ENCODE results near the gene ILK. TPM values are rescaled to one million over a fixed set of nuclear protein-coding genes. Genes with fewer than 3 reads are reported as not detected.

Gene ILK
- total RNA-seq, 1 experiment from 2014 or later = 69.7 TPM

- Histone ChIP-seq H3K79me2 (ENCODE audit: low read depth) (no peaks in the 10 kb centered on the region), H3F3A (ENCODE audit: insufficient read depth, low read depth) (no peaks in the 10 kb centered on the region), H3K4me2 (no peak overlapping the region), H3K9me3 (ENCODE audit: insufficient read depth, low read depth) (no peaks in the 10 kb centered on the region), H3K9me2 (ENCODE audit: insufficient read depth) (no peaks in the 10 kb centered on the region), H3K36me3 (ENCODE audit: low read depth) (no peaks in the 10 kb centered on the region), H3K27ac (no peak overlapping the region), H3K4me3 (no peak overlapping the region), H3K27me3 (ENCODE audit: insufficient read depth, low read depth) (no peaks in the 10 kb centered on the region), H2AFZ (no peak overlapping the region), H4K20me1 (ENCODE audit: insufficient read depth) (no peaks in the 10 kb centered on the region), H3K4me1 (replicated peaks; ENCODE audit: insufficient read depth) (no peaks in the 10 kb centered on the region)
- BruUV-seq (replicated peaks) = no TSS peak
- intact Hi-C loops (cut with micrococcal nuclease; ENCODE audit: unreplicated experiment) = no loop called here
- no peak for TF ChIP-seq CTCF (conservative IDR thresholded peaks at IDR 0.05)
- no peak for TF ChIP-seq EZH2 (IDR thresholded peaks at IDR 0.05; ENCODE audit: low read depth)
- POLR2A ChIA-PET (ENCODE audit: unreplicated experiment) = no interaction called here
- CTCF ChIA-PET = no interaction called here
- no peak for DNase-seq
Measured at GRCh38 chr11:6658647-6659046, 55.1 kb downstream of the ILK start.

Other genes with a start within 250 kb of the ILK start
- gene SMPD1, start 213.3 kb upstream of the ILK start, total RNA-seq (2021) = 7.2 and 9.2 TPM in 2 replicates
- gene APBB1, start 184.7 kb upstream of the ILK start, total RNA-seq (2021) = 0.90 and 1.4 TPM in 2 replicates
- gene HPX, start 162.8 kb upstream of the ILK start, total RNA-seq (2021) = 0.68 TPM in 1 of 2 replicates, not detected in the other
- 7.1 and 9.0 TPM in 2 replicates for gene TRIM3, start 129.8 kb upstream of the ILK start, total RNA-seq (2021)
- 42.7 and 49.5 TPM in 2 replicates for gene ARFIP2, start 122.4 kb upstream of the ILK start, total RNA-seq (2021)
- gene TIMM10B, start 122.3 kb upstream of the ILK start, total RNA-seq (2021) = 18.5 and 22.3 TPM in 2 replicates
- 13.9 and 14.0 TPM in 2 replicates for gene DNHD1, start 106.5 kb upstream of the ILK start, total RNA-seq (2021)
- 10.0 and 10.1 TPM in 2 replicates for gene RRP8, start 158 bp upstream of the ILK start, total RNA-seq (2021)
- 51.5 and 61.2 TPM in 2 replicates for gene TAF10, start 8.4 kb downstream of the ILK start, total RNA-seq (2021)
- 31.4 and 46.7 TPM in 2 replicates for gene TPP1, start 15.6 kb downstream of the ILK start, total RNA-seq (2021)
- 0.20 and 0.22 TPM in 2 replicates for gene DCHS1, start 52.0 kb downstream of the ILK start, total RNA-seq (2021)
- gene MRPL17, start 79.6 kb downstream of the ILK start, total RNA-seq (2021) = 35.5 and 42.4 TPM in 2 replicates
- 0.11 and 0.25 TPM in 2 replicates for gene OR2AG2, start 168.2 kb downstream of the ILK start, total RNA-seq (2021)
- not detected in 2 replicates for gene OR2AG1, start 179.2 kb downstream of the ILK start, total RNA-seq (2021)
- gene OR6A2, start 195.9 kb downstream of the ILK start, total RNA-seq (2021) = 0.48 TPM in 1 of 2 replicates, not detected in the other
- gene OR10A5, start 241.9 kb downstream of the ILK start, total RNA-seq (2021) = not detected in 2 replicates

Measured in PC-9 (cell line).